Inflammatory macrophage treated with lipopolysaccharide for 1 hour (primary cell): Measurements from ENCODE around the gene DOCK4.

ENCODE experiments used
- DNase-seq, 2 donors: peaks; one replicate each; pipeline ENCODE4 v3.0.0-alpha.2; 2020 to 2022

The DOCK4 gene

GRCh38 chr7:112160130-112160770, 45.9 kb downstream of the DOCK4 start:
- no peak for DNase-seq

DNA sequence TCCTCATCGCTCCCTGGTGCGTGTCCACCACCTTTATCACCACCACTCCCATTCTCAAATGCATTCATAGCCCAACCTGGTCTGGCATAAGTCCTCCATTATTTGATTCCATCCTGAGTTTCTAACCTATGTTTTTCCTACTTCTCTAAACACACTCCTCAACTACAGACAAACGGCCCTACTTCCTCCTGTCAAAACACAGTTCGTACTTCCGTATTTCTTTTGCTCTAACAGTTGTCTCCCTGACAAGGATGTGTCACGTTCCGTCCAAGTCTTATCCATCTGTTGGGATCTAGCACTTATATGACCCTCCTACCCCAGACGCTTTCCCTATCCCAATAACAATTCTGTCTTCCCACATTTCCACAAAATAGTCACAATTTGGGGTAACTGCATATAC, 46.8 kb downstream of the DOCK4 start:
- peak; percentile 48 to 56 for DNase-seq

DNA sequence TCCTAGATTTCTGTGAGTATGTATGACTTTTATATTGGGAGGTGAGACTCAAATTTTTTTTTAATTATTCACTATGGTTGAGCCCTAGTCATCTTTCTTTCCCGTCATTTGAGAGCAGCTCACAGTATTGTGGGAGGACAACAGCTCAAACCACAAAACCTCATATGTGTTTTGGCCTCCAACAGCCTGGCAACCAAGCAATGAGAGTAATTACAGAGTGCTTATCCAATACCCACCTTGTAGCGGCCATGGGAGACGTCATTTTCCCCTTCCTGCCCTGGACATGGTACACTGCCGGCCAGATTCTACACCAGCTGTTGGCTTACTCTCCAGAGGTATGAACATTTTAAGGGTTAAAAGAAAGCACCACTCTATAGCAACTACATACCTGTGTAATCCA, 49.1 kb downstream of the DOCK4 start:
- DNase-seq, result peak in 1 of 2 donors; percentile 25

DNA sequence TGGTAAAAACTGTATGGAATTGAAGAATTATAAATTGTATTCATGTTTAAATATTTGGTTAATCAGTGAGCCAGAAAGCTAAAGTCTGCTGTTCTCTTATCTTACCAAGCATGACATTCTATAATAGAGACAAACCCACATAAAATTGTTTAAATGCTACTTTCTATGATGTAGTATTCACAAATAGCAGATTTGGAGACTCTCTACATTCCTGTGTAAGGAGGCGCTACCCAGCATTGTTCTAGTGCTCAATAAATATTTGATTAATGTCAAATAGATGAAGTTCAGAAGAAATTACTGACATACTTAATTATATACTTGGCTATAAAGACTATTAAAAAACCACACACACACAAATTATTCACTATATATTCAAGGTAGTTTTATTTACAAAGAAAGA, 49.8 kb downstream of the DOCK4 start:
- no peak for DNase-seq

DNA sequence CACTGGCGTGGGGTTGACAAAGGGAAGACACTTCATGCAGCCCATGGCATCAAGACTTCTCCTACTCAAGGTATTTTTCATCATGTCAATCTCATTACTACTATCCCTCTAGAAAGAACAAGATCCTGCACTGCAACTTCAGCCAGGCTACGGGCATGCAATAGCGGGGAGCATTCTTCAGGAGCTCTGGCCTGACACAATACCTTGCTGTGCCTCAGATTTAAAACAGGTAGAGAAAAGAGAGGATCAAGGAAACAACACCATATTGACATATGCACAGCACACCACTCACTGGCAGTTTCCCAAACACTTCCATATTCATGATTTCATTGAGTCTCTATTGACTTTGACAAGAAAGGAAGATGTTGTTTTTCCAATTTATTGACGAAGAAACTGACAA, 51.5 kb downstream of the DOCK4 start:
- DNase-seq, result no peak

DNA sequence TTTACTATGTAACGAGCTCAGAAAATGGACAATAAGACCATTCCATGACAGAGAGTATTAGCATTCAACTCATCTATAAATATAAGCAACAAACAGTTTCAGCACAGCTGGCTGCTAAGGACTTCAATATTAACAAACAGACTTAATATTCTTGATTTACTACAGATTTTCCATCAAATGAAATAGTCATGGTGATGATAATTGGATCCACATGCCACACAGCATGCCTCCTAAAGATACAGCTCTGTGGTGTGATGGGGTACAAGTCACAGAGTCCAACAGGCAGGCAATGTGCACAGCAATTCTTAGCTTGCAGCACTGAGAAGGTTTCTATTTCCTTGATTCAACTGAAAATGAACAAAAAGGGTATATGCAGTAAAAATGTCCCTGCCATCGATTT, 54.0 kb downstream of the DOCK4 start:
- no peak for DNase-seq

DNA sequence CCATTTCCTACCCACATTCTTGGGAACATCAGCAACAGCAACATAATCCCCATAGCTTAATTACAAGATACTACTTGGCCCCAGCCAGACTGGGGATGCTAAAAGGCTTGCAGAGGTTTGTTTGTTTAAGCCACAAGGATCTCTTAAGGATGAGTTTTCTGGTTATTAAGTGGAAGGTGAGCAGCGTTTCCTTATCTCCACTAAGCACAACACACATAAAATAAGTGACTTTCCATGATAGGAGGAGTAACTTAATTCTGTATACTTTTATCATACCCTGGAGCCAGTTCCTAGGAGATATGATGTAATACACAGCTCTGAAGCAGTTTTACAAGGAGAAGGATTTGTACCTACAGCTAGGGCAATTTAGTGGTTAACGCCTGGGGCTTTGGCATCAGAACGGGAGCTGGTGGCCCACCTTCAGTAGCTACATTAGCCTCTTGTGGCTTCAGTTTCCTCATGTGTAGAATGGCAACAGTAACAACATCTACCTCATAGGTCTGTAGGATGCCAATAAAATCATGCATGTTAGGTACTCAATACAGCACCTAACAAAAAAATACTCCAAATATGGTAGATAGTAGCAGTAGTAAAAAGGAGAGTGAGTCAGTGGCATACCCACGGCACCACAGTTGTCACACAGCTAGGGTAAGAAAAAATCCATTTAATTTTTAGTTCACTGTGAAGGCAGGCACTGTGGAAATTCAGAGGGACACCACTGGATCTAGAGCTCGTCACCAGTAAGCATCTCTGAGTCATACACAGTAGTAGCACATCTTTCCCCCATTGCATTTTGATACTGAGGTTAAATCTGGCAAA, 55.2 kb downstream of the DOCK4 start:
- peak; percentile 42 to 52 for DNase-seq

- DNase-seq, result no peak
Measured at GRCh38 chr7:112149734-112150133, 56.5 kb downstream of the DOCK4 start.

DNA sequence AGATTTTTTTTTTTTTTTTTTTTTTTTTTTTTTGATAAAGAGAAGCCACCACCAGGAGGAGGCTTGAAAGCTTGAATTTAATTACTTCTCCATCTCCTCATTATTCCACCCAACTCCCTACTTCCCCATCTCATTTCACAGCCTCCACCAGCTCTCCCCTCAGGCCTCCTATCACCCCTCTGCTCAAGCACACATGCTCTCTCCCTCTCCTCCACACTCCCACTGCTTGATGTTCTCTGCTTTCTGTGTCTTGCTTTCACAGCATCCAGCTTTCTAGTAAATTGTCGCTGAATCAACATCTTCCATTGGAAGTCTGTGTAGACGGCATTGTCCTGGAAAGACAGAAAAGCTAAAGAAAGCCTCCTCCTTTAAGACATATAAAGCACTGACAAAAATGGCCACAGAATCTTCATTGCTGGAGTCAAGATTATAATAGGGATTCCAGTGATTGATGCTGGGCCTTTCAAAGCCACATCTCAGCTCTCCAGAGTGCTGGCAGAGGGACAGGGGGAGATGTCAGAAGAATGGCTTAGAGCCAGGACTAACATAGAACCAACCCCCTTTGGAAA, 58.3 kb downstream of the DOCK4 start:
- peak in 1 of 2 donors; percentile 20 for DNase-seq

- DNase-seq, result no peak
Measured at GRCh38 chr7:112145206-112145605, 61.0 kb downstream of the DOCK4 start.

GRCh38 chr7:112144284-112145059, 61.7 kb downstream of the DOCK4 start:
- DNase-seq, result no peak

GRCh38 chr7:112143582-112143981, 62.6 kb downstream of the DOCK4 start:
- DNase-seq, result no peak

DNA sequence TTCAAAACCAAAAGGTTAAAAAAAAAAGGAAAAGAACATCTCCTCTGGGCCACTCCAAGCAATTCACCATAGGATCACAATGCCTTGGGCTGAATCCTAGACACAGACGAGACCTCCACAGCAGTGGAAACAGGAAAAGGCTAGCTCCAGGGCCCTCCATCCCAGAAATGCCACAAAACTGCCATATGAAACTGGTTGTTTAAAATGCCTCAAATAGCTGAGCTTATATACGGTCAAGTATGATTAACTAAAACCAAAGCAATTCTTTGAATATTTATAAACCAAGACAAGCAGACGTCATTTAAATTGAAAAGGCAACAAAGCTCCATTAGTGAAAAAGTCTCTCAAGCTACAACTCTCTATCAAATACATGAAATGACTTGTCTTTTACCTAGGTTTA, 63.1 kb downstream of the DOCK4 start:
- DNase-seq, result no peak

DNA sequence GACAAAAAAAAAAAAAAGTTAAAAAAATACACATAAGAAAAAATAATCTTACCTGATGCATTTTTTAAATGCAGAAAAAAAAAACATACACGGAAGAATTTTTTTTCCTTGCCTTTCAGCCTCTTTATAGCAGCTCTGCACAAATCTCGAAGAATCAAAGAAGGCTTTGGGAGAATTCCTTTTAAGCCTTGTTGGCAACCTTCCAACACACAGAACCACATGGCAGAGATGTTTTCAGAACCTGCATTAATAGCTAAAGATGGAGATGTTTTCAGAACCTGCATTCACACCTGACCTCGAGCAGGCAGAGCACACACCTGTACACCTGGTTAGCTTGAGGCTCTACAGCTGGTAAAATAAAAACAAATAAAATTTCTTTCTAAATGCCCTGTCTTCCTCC, 65.6 kb downstream of the DOCK4 start:
- DNase-seq, result no peak

DNA sequence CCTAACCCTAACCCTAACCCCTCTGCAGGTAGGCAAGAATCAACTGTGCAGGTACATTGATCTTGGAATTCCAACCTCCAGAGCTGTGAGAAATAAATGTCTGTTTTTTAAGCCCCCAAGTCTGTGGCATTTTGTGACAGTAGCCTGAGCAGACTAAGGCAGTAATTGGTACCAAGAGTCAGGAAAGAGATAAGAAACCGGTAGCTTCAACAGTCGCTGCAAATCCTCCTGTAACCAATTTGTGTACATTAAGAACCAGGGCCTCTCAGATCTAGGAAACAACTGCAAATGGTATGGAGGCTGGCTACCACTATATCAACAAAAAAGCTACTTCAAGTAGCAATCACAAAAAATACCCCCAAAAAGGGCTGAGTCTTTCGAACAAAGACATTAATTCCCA, 67.3 kb downstream of the DOCK4 start:
- DNase-seq, result no peak

- no peak for DNase-seq
Measured at GRCh38 chr7:112138325-112138852, 67.8 kb downstream of the DOCK4 start.

DNA sequence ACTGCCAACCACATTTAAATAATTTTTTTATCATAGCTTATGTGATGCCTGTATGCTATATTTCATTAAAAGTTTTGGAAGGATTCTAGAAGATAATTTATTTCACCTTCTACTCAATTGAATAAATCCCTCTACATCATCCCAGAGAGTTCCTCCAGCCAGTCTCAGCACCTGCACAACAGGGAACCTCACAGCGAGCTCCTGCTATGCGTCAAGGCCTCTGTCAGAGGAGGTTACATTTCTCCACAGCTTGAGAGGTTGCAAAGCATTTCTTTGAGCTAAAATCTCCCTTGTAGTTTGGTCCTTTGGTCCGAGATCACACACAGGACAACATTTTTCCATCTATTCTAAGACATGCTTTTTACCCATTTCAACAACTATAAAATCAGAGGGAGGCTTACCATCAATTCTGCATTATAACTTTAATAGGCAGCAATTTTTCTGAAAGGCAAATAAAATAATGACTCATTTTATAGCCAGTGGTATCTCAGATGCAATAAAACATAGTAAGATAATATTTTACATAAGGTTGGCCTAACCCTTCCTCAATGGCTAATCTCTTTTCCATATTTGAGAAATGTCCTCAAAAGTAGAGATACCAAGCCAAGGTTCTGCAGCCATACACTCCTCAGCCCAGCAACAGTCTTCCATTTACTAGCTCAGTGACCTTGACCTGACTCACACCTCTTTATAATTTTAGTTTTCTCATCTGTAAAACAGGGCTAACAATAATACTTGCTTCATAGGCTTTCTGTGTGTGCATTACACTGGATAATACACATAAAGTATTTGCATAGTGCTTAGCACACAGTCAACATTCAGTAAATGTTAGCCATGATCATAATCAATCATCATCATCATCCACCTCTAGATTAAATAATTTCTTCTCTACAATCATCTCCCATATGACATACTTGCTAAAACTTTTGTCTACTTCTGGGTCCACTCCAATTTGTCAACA, 68.8 kb downstream of the DOCK4 start:
- no peak for DNase-seq

DNA sequence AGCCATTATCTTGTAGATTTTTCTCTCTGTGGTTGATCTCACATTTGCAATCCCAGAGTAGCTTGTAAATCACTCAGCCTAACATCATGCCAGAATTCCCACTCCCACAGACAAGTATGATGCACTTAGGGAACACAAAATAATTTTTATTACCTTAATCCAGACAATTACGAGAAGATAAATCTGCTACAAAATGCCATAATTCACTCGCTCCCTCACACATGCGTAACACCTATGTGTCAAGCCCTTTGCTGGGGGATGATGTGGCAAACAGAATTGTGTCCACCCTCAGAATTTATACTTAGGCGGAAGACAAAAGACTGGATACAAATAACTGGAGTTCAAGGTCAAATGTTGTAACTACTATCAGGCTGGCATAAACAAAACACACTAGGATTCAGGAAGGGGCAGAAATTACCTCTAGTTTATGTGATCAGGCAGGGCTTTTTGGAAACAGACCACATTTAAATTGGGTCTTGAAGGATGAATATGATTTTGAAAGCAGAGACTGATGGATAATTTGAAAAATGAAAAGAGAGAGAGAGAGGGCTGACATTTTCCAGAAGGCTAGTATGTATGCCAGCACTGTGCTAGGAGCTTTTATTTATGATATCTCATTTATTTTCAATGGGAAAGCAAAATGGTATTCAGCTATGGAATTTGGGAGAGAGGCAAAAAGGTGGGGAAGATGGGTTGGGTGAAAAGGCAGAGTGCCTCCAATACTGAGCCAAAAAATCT, 69.8 kb downstream of the DOCK4 start:
- no peak for DNase-seq

DNA sequence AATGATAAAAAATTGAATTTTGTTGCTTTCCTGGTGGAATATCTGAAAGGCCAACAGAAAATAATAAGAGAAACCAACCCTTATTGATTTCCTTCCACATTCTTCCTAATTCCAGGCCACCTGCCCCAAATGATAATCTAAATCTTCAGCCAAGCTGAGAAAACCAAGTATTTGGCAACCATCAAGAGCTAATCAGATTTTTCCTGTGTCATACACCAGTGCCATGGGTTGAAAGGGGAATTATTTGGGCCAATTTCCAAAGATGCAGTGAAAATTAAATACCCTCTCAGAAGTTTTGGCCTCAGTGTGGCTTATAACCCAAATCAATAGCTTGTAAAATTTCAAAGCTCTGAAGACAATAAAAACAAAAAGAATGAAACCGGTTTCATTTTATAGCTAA, 70.4 kb downstream of the DOCK4 start:
- no peak for DNase-seq

- no peak for DNase-seq
Measured at GRCh38 chr7:112134039-112134438, 72.2 kb downstream of the DOCK4 start.

DNA sequence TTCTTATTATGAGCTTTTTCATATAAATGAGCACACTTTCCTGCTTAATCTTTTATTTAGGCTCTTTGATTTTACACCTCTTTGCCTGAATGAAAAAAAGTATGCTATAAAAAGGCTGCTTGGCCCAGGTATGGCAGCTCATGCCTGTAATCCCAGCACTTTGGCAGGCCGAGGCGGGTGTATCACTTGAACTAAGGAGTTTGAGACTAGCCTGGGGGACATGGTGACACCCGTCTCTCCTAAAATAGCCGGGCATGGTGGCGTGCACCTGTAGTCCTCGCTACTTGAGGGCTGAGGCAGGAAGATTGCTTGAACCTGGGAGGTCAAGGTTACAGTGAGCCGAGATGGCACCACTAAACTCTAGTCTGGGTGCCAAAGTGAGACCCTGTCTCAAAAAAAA, 72.9 kb downstream of the DOCK4 start:
- no peak for DNase-seq
